ENCODE measurements around the gene CDC14A. TPM values are rescaled to one million over a fixed set of nuclear protein-coding genes. Genes with fewer than 3 reads are reported as not detected.

Gene CDC14A
- total and polyA plus RNA-seq, 12 donors: 0.85 to 19.2 (median 4.1) TPM

DNA sequence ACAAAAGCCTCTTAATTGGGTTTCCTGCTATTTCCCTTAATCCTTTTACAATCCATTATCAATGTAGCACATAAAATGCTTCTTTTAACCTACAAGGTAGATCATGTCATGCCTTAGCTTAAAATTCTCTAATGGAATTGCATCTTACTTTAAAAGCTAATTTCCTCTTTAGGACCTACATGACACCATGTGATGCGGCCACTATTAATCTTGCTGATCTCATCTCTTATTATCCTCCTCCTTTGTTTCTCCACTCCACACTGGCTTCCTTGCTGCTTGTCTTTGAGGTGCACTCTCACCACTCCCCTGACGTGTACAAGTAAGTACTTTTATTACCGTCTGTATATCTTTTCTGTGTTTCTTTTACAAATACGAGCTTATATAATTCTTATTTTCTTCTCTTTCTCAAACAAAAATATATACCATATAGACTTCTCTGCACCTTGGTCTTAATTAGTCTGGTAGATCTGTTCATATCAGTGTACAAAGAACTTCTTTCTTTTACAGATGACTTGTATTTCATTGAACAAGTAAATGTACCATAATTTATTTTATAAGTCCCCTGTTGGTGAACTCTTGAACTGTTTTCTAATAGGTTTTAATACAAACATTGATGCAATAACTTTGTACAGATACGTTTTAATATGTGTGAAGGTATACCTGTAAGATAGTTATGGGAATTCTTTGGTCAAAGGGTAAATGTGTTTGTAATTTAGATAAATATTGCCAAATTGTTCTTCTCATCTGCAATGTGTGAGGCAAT is 213.8 kb downstream of the CDC14A start:
- intact Hi-C loops (cut with DNase I): no loop called here
- Histone ChIP-seq H3K4me1 (replicated peaks in 1 of 2) (no peaks in the 10 kb centered on the region), H3K27ac (no peak overlapping the region), H3K4me3 (no peak overlapping the region), H3K9me3 (replicated peaks in 1 of 3) (no peaks in the 10 kb centered on the region), H3K36me3 (replicated peaks in 1 of 2) (no peaks in the 10 kb centered on the region), H3K27me3 (no peaks in the 10 kb centered on the region)
- no peak for TF ChIP-seq CTCF (IDR thresholded peaks at IDR 0.05)
- no peak for TF ChIP-seq POLR2A (IDR thresholded peaks at IDR 0.05)
- no peak for DNase-seq
- 56 to 82% (median 77%) methylated on average over 5 of the region's 5 CpGs for WGBS, 4 donors

- no peak for DNase-seq
Measured at GRCh38 chr1:100567062-100567461, 214.8 kb downstream of the CDC14A start.

More at GRCh38 chr1:100567062-100567461, 214.8 kb downstream of the CDC14A start:
- Histone ChIP-seq H3K27ac (no peak overlapping the region), H3K9me3 (replicated peaks in 1 of 3) (no peaks in the 10 kb centered on the region), H3K27me3 (no peaks in the 10 kb centered on the region), H3K36me3 (replicated peaks in 1 of 2) (no peaks in the 10 kb centered on the region), H3K4me3 (no peak overlapping the region), H3K4me1 (replicated peaks in 1 of 2) (no peaks in the 10 kb centered on the region)
- TF ChIP-seq POLR2A (IDR thresholded peaks at IDR 0.05): no peak
- TF ChIP-seq CTCF (IDR thresholded peaks at IDR 0.05): no peak
- intact Hi-C loops (cut with DNase I): no loop called here
- 0% methylated on average over 1 of the region's 1 CpG for WGBS, 4 donors

Other genes starting within 250 kb of the CDC14A start
- 1 to 10 TPM; 1.1 to 4.5 (median 3.1) TPM for gene SASS6, start 219.6 kb upstream of the CDC14A start, total RNA-seq
- gene SASS6, start 219.6 kb upstream of the CDC14A start, polyA plus RNA-seq: 1 to 10 TPM; 1.1 to 3.4 (median 1.7) TPM
- 10 to 100 TPM in 6 of 9 donors, 1 to 10 TPM in 2, under 1 TPM in 1; 0.72 to 19.7 (median 14.2) TPM for gene TRMT13, start 219.3 kb upstream of the CDC14A start, total RNA-seq
- gene TRMT13, start 219.3 kb upstream of the CDC14A start, polyA plus RNA-seq: 10 to 100 TPM in 2 of 3 donors, 1 to 10 TPM in 1; 9.6 to 18.2 (median 14.6) TPM
- gene LRRC39, start 174.2 kb upstream of the CDC14A start, total RNA-seq: 10 to 100 TPM in 6 of 9 donors, 1 to 10 TPM in 3; 1.3 to 26.4 (median 11.8) TPM
- 10 to 100 TPM in 2 of 3 donors, 1 to 10 TPM in 1; 3.4 to 52.0 (median 10.3) TPM for gene LRRC39, start 174.2 kb upstream of the CDC14A start, polyA plus RNA-seq
- 10 to 100 TPM in 8 of 9 donors, 1 to 10 TPM in 1; 9.8 to 44.9 (median 19.3) TPM for gene DBT, start 102.7 kb upstream of the CDC14A start, total RNA-seq
- gene DBT, start 102.7 kb upstream of the CDC14A start, polyA plus RNA-seq: 10 to 100 TPM in 1 of 3 donors, 1 to 10 TPM in 2; 3.1 to 26.7 (median 3.7) TPM
- gene RTCA, start 86.3 kb upstream of the CDC14A start, total RNA-seq: 10 to 100 TPM; 19.0 to 53.8 (median 34.2) TPM
- 10 to 100 TPM; 20.5 to 61.2 (median 21.4) TPM for gene RTCA, start 86.3 kb upstream of the CDC14A start, polyA plus RNA-seq
- gene GPR88, start 185.6 kb downstream of the CDC14A start, total RNA-seq: under 1 TPM in 8 of 9 donors, not detected in 1; under 0.01 to 0.69 (median 0.53) TPM
- under 1 TPM; 0.08 to 0.33 (median 0.17) TPM for gene GPR88, start 185.6 kb downstream of the CDC14A start, polyA plus RNA-seq

Measured in adrenal gland (tissue), 12 donors.